HG03175 (cell line): ENCODE data around the gene RALGDS.

Experiments used
- ATAC-seq: cut with Tn5 transposase; IDR thresholded peaks from one replicate; pipeline ENCODE4 v1.9.1; 2021; ENCODE audit warnings: mild to moderate bottlenecking, moderate library complexity; ENCODE audit not compliant: unreplicated experiment

The RALGDS gene

DNA sequence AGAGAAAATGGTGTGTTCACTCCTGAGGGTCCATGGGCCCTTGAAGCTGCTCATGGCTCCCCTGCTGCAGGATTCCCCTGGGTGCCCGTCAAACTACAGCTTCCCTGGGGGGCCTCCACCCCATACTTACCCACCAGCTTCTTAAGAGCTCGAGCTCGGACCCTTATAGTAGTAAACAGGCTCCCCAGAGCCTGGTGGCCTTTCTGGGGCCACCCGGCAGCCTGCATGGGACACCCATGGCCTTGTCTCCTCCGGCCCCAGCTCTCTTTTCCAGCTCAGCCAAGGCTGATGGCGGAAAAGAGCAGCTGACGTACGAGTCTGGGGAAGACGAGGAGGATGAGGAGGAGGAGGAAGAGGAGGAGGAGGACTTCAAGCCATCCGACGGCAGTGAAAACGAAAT is 63.5 kb downstream of the RALGDS start:
- ATAC-seq: no peak

- ATAC-seq: no peak
These were observed 64.0 kb downstream of the RALGDS start for GRCh38 chr9:133057006-133057405.

- ATAC-seq: no peak
These were observed 64.5 kb downstream of the RALGDS start for GRCh38 chr9:133056533-133056932.

DNA sequence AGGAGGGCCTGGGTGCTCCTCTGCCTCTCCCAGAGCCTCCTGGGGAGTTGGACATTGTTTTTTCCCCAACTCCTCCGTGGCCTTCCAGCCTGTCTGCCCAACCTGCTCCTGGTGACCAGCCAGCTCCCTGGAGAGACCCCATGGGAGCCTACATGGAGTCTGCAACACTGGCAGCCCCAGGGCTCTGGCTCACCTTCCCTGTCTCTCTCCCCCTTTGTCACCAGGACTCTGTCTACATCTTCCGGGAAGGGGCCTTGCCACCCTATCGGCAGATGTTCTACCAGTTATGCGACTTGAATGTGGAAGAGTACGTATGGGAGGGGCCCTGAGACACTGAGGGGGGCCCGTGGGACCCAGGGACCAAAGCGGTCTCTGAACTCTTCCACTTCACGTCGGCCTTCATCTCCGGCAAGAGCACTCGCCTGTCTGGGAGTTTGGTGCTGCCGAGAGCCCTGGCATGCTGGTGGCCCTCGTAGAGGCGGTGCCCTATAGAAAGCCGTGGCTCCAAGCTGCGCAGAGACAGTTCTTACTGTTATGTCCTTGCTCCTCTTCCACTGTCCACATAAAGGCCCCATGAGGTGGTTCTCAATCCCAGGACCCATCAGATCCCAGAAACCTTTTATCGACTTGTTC is 65.1 kb downstream of the RALGDS start:
- no peak for ATAC-seq

GRCh38 chr9:133054966-133055365 is 66.1 kb downstream of the RALGDS start:
- no peak for ATAC-seq

GRCh38 chr9:133054194-133054890 is 66.7 kb downstream of the RALGDS start:
- no peak for ATAC-seq

GRCh38 chr9:133051966-133052539 is 69.0 kb downstream of the RALGDS start:
- ATAC-seq: no peak

- ATAC-seq: no peak
These were observed 69.6 kb downstream of the RALGDS start for GRCh38 chr9:133051281-133051900.

GRCh38 chr9:133050781-133051180 is 70.3 kb downstream of the RALGDS start:
- ATAC-seq: no peak

DNA sequence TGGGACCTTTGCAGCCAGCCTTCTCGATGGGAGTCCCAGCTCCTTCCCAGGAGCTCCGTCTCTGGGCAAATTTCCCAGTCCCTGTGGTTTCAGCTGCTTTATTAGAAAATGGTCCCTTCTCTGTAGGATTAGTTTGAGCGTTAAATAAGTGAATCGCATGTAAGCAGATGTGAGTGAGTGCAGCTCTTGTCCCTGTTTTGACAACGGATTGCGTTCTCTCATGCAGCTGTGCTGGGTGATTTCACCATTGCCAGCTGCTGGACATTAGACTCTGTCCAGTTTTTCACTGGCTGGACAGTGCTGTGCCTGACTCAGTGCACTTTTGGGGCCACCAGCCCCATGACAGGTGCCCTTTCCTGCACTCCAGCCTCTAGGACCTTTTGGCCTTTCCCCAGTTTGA is 70.9 kb downstream of the RALGDS start:
- ATAC-seq: no peak

- no peak for ATAC-seq
These were observed 72.0 kb downstream of the RALGDS start for GRCh38 chr9:133049043-133049442.

DNA sequence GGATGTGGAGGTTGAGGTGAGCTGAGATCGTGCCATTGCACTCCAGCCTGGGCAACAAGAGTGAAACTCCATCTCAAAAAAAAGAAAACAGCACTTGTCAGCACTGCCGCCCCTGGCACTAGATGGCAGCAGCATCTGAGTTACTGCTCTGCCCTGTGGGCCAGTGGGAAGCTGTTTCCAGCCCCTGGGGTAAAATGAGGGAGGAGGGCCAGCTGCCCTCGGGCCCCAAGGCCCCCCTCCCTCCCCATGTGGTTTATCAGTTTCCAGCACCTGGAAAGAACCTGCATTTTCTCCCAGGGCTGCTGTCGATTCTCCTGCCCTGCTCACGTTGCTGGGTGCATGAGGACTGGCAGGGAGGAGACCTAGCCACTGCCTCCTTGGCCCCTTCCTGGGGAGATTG is 72.4 kb downstream of the RALGDS start:
- ATAC-seq: no peak
